PC-9 (cell line): ENCODE results near the gene CPXM1.

Experiments
- CTCF ChIP-seq: fragments of 200-600 bp; sonication (generic); conservative IDR thresholded peaks from 2 replicates; pipeline ENCODE4 v1.6.1; 2017; ENCODE audit warnings: mixed run types, antibody characterized with exemption, mild to moderate bottlenecking, moderate library complexity
- EZH2 ChIP-seq: fragments of 200-600 bp; sonication (generic); IDR thresholded peaks from 2 replicates; pipeline ENCODE4 v1.8.0; 2017; ENCODE audit warnings: antibody characterized with exemption, low read depth

DNA sequence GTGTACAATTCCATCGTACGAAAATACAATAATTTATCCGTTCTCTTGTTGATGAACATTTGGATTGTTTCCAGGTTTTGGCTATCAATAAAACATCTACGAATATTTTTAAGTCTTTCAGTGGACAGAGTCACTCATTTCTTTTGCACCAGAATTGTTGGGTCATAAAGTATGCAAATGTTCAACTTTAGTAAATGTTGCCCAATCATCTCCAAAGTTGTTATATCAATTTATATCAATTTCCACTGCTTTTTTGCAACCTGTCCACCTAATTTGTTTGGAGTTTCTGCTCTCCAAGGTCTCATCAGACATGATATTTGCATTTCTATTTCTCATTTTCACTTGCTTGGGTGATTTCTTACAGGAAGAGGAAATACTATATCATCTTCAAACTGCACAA, 26.2 kb upstream of the CPXM1 start:
- TF ChIP-seq CTCF (no peak), EZH2 (no peak)
